K562 (cell line): Measurements from ENCODE around the gene RAB31. TPM values are rescaled to one million over a fixed set of nuclear protein-coding genes. Genes with fewer than 3 reads are reported as not detected.

Experiments
- ATAC-seq: fragments of 200-7000 bp; cut with Tn5 transposase; 3 replicates; pipeline ENCODE4 v1.9.1; 2020; ENCODE audit warnings: moderate library complexity
- BruUV-seq: library from RNA; stranded (reverse); fragments of 400-500 nt; replicated peaks from 2 replicates; lab custom pipeline; 2021; lab: Mats Ljungman, UMichigan
- CTCF ChIA-PET: fragments of 300-600 bp; formaldehyde crosslinking; extraction: SDS; loops from one replicate; lab custom pipeline; 2021; ENCODE audit warnings: low intra/inter-chr PET ratio; lab: Yijun Ruan, JAX
- POLR2A ChIA-PET: fragments of 300-600, 350-650 bp; sonication (Branson Sonifier 250); formaldehyde crosslinking; extraction: SDS; loops from one replicate; lab custom pipeline; 2021; ENCODE audit warnings: antibody characterized with exemption, inconsistent platforms; lab: Yijun Ruan, JAX
- DNase-seq, 4 experiments: peaks; one replicate each; pipeline versions ENCODE4 v3.0.0 to v3.0.0-alpha.2; 2011 to 2018; ENCODE audit warnings: low spot score in 3 of 4, mixed read lengths in 3 of 4; ENCODE audit errors: extremely low read depth in 1 of 4
- FAIRE-seq: peaks from 2 replicates; lab custom pipeline; 2011; peaks lifted over from hg19 to GRCh38; lab: Jason Lieb, UNC
- H2AFZ ChIP-seq: 2 replicates; pipeline ENCODE4 v1.6.0; 2011; ENCODE audit warnings: low read depth, low read length, control low read depth, inconsistent platforms
- H3K27ac ChIP-seq: fragments of 200-600 bp; 3 replicates; pipeline ENCODE4 v1.8.0; 2011; ENCODE audit warnings: low read depth, mild to moderate bottlenecking, control low read depth, inconsistent platforms, low read length, moderate library complexity, mixed read lengths; ENCODE audit errors: extremely low read depth
- H3K27me3 ChIP-seq, 2 experiments: fragments of 300-600 bp in 1 of 2; 2 replicates in 1 of 2; 3 replicates in 1 of 2; pipeline versions ENCODE4 v1.6.0 to v1.8.0; 2011; ENCODE audit warnings: inconsistent platforms in 2 of 2, low read length in 2 of 2, mild to moderate bottlenecking in 1 of 2, mixed read lengths in 1 of 2, moderate library complexity in 1 of 2; ENCODE audit not compliant: control insufficient read depth in 2 of 2, insufficient read depth in 2 of 2
- H3K36me3 ChIP-seq: fragments of 300-600 bp; 3 replicates; pipeline ENCODE4 v1.8.0; 2011; ENCODE audit warnings: mild to moderate bottlenecking, low read length, inconsistent platforms; ENCODE audit not compliant: control insufficient read depth, insufficient read depth
- H3K4me1 ChIP-seq, 2 experiments: fragments of 200-600 bp in 1 of 2; replicated peaks in 1 of 2; 2 replicates in 1 of 2; 3 replicates in 1 of 2; pipeline versions ENCODE4 v1.5.1 to v1.8.0; 2011; ENCODE audit warnings: inconsistent platforms in 2 of 2, low read length in 2 of 2, mild to moderate bottlenecking in 1 of 2, mixed read lengths in 1 of 2, moderate library complexity in 1 of 2; ENCODE audit not compliant: control insufficient read depth in 2 of 2, insufficient read depth in 2 of 2
- H3K4me2 ChIP-seq: 2 replicates; pipeline ENCODE4 v1.6.1; 2011; ENCODE audit warnings: low read length, control low read depth, inconsistent platforms, mixed read lengths; ENCODE audit not compliant: insufficient read depth
- H3K4me3 ChIP-seq: fragments of 200-600 bp; sonication (generic), shearing (Covaris generic); 2 replicates; pipeline ENCODE4 v1.5.1; 2016; ENCODE audit warnings: control low read depth, inconsistent platforms
- H3K79me2 ChIP-seq: fragments of 200-600 bp; 3 replicates; pipeline ENCODE4 v1.8.0; 2011; ENCODE audit warnings: low read length, inconsistent platforms; ENCODE audit not compliant: control insufficient read depth, insufficient read depth
- H3K9ac ChIP-seq, 2 experiments: 2 replicates each; pipeline versions ENCODE4 v1.6.0 to v1.6.1; 2011; ENCODE audit warnings: low read depth in 2 of 2, low read length in 2 of 2, control low read depth in 1 of 2, inconsistent platforms in 1 of 2, mild to moderate bottlenecking in 1 of 2, mixed read lengths in 1 of 2; ENCODE audit not compliant: insufficient read depth in 1 of 2
- H3K9me1 ChIP-seq: one replicate; pipeline ENCODE4 v1.6.0; 2011; ENCODE audit warnings: inconsistent platforms, mild to moderate bottlenecking, low read length, moderate library complexity; ENCODE audit not compliant: control insufficient read depth, insufficient read depth
- H3K9me3 ChIP-seq: replicated peaks from 2 replicates; pipeline ENCODE4 v1.5.1; 2011; ENCODE audit warnings: low read depth, low read length, inconsistent platforms; ENCODE audit not compliant: control insufficient read depth, insufficient read depth
- H4K20me1 ChIP-seq: replicated peaks from 2 replicates; pipeline ENCODE4 v1.6.1; 2011; ENCODE audit warnings: low read length, inconsistent platforms, mixed read lengths; ENCODE audit not compliant: control insufficient read depth, insufficient read depth
- AFF4 ChIP-seq: sonication (generic); formaldehyde crosslinking; IDR thresholded peaks from 2 replicates; pipeline ENCODE4 v1.8.0; 2023; ENCODE audit warnings: mild to moderate bottlenecking, missing genetic modification reagents
- ATF1 ChIP-seq, 2 experiments: fragments of 450-650 bp in 1 of 2; IDR thresholded peaks; 2 replicates each; pipeline ENCODE4 v1.6.1; 2016; ENCODE audit warnings: missing compliant biosample characterization in 1 of 2, missing genetic modification characterization in 1 of 2
- CC2D1A ChIP-seq: fragments of 450-650 bp; IDR thresholded peaks from 2 replicates; pipeline ENCODE4 v1.6.1; 2017; ENCODE audit warnings: mild to moderate bottlenecking
- HCFC1 ChIP-seq: IDR thresholded peaks from 2 replicates; pipeline ENCODE4 v1.6.1; 2012; ENCODE audit warnings: low read depth, low read length, improper control_type of control experiment
- HNRNPH1 ChIP-seq: fragments of 200-400 bp; formaldehyde crosslinking; optimal IDR thresholded peaks from 2 replicates; pipeline ENCODE3; 2017; ENCODE audit warnings: low read depth, mild to moderate bottlenecking, low read length, moderate library complexity
- TFE3 ChIP-seq: fragments of 450-650 bp; formaldehyde crosslinking; IDR thresholded peaks from 2 replicates; pipeline ENCODE4 v1.4.0; 2020; ENCODE audit warnings: mild to moderate bottlenecking, mixed read lengths
- VEZF1 ChIP-seq: fragments of 200-800 bp; sonication (Bioruptor generic); IDR thresholded peaks from 2 replicates; pipeline ENCODE4 v1.6.1; 2017; ENCODE audit warnings: missing genetic modification characterization, missing compliant biosample characterization
- WGBS: fragments of 100-300 bp; shearing (Covaris generic); methylation state at CpG from one replicate; pipeline ENCODE4 v1.1.6; 2016; ENCODE audit warnings: low coverage, mixed read lengths; ENCODE audit not compliant: insufficient coverage; ENCODE audit errors: missing lambda C conversion rate; 5-methylcytosine and 5-hydroxymethylcytosine counted together
- in situ Hi-C: fragments of 300-500 bp; cut with MboI; formaldehyde crosslinking; loops from 4 replicates; pipeline ENCODE4 v1.15.0; 2018; ENCODE audit warnings: inconsistent platforms, mixed read lengths
- intact Hi-C: fragments of 100-400 bp; cut with micrococcal nuclease; formaldehyde crosslinking; loops from 2 replicates; pipeline ENCODE4 v1.14.2; 2022
- polyA plus RNA-seq, 8 experiments: library from polyadenylated mRNA; depleted of rRNA in 4 of 8; stranded (reverse) in 5 of 8; unstranded in 3 of 8; fragments of >200 nt; fragmentation: Nextera tagmentation in 2 of 8; fragmentation: Illumina TruSeq in 1 of 8; extraction: Ambion mirVana in 2 of 8; extraction: Trizol in 1 of 8; gene quantifications; 2 replicates each; pipeline versions ENCODE4 v1.2.1 to v1.2.3, GENCODE V29; 2011 to 2014; ENCODE audit warnings: inconsistent platforms in 1 of 8, missing spikeins in 1 of 8
- total RNA-seq, 7 experiments: library from RNA; depleted of rRNA in 6 of 7; stranded (reverse); fragments of >200 nt in 6 of 7; fragmentation: Illumina TruSeq in 2 of 7; extraction: Trizol in 2 of 7; gene quantifications; 2 replicates each; pipeline versions ENCODE4 v1.2.1 to v1.2.3, GENCODE V29; 2011 to 2021; ENCODE audit warnings: low replicate concordance in 1 of 7
- TF ChIP-seq, protein P1 (sequence below): fragments of 450-650 bp; formaldehyde crosslinking; IDR thresholded peaks from 2 replicates; pipeline ENCODE4 v1.4.0; 2020; ENCODE audit warnings: mild to moderate bottlenecking, moderate library complexity

The RAB31 gene
- total and polyA plus RNA-seq, 9 of the 15 experiments (the other 6 are each of a cell fraction or from before 2014, with no cell fraction given): 20.7 to 70.4 (median 41.3) TPM

- TF ChIP-seq VEZF1: 0 out of 2 replicates have a peak, but pooled peaks have one; percentile 15
Observed at GRCh38 chr18:9706081-9706935, 1.8 kb upstream of the RAB31 start (continued).

- H3K4me1 ChIP-seq: peaks cover 47 to 60% of the 10 kb centered on the region in 2 experiments
- no peaks in the 10 kb centered on the region for H3K9me3 ChIP-seq
- H3K9ac ChIP-seq: peak overlapping the region; percentile 70 to 94
- H3K36me3 ChIP-seq: peaks cover 12% of the 10 kb centered on the region; the same call in 2 of the 3 replicates
- peak; percentile 11; the same call in 1 of the 3 replicates for ATAC-seq
- CTCF ChIA-PET: no interaction called here
- no peaks in the 10 kb centered on the region for H3K9me1 ChIP-seq
- 27% methylated on average over 31 of the region's 31 CpGs for WGBS
- in situ Hi-C loops (no loop called here), intact Hi-C loops (loop anchor here (5.0 to 10.0 kb wide), 2 partner anchors 95 to 817 kb away; partner anchors contain the start of gene NAPG)
- POLR2A ChIA-PET: interaction anchor here (0.6 to 1.7 kb wide), 12 partner anchors 8 to 252 kb away, joined by 3 to 7 read pairs (median 4); no protein-coding TSS in a partner anchor
- peak overlapping the region; percentile 80 for H3K4me2 ChIP-seq
- H3K27ac ChIP-seq: peak overlapping the region; percentile 73
- H3K79me2 ChIP-seq: peaks cover 42% of the 10 kb centered on the region
- no peaks in the 10 kb centered on the region for H4K20me1 ChIP-seq
- TSS peak; percentile 86 for BruUV-seq
- FAIRE-seq: no peak
- no peaks in the 10 kb centered on the region for H3K27me3 ChIP-seq
- H2AFZ ChIP-seq: peak overlapping the region; percentile 91
- peak overlapping the region; percentile 76 for H3K4me3 ChIP-seq
- DNase-seq: peak in 2 of 4 experiments; percentile 32 to 43
- TF ChIP-seq, protein P1, sequence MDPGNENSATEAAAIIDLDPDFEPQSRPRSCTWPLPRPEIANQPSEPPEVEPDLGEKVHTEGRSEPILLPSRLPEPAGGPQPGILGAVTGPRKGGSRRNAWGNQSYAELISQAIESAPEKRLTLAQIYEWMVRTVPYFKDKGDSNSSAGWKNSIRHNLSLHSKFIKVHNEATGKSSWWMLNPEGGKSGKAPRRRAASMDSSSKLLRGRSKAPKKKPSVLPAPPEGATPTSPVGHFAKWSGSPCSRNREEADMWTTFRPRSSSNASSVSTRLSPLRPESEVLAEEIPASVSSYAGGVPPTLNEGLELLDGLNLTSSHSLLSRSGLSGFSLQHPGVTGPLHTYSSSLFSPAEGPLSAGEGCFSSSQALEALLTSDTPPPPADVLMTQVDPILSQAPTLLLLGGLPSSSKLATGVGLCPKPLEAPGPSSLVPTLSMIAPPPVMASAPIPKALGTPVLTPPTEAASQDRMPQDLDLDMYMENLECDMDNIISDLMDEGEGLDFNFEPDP (CRISPR knock-in tag): no peak
- 0 out of 2 replicates have a peak, but pooled peaks have one; percentile 1 for TF ChIP-seq TFE3 (CRISPR knock-in tag)
- TF ChIP-seq HNRNPH1: no peak
- no peak for TF ChIP-seq CC2D1A
- no peak for TF ChIP-seq AFF4
- no peak for TF ChIP-seq ATF1 (CRISPR knock-in tag; IDR thresholded peaks at IDR 0.05)
- peak; percentile 36; the same call in 1 of the 2 replicates for TF ChIP-seq ATF1 (tag; IDR thresholded peaks at IDR 0.05)
- no peak for TF ChIP-seq HCFC1
Observed at GRCh38 chr18:9707381-9708056, 582 bp upstream of the RAB31 start.
